Measurements from ENCODE around the gene TBC1D9B.
A peak's percentile ranks its signal among the peaks of the same experiment; 100 is the strongest.

Gene TBC1D9B

DNA sequence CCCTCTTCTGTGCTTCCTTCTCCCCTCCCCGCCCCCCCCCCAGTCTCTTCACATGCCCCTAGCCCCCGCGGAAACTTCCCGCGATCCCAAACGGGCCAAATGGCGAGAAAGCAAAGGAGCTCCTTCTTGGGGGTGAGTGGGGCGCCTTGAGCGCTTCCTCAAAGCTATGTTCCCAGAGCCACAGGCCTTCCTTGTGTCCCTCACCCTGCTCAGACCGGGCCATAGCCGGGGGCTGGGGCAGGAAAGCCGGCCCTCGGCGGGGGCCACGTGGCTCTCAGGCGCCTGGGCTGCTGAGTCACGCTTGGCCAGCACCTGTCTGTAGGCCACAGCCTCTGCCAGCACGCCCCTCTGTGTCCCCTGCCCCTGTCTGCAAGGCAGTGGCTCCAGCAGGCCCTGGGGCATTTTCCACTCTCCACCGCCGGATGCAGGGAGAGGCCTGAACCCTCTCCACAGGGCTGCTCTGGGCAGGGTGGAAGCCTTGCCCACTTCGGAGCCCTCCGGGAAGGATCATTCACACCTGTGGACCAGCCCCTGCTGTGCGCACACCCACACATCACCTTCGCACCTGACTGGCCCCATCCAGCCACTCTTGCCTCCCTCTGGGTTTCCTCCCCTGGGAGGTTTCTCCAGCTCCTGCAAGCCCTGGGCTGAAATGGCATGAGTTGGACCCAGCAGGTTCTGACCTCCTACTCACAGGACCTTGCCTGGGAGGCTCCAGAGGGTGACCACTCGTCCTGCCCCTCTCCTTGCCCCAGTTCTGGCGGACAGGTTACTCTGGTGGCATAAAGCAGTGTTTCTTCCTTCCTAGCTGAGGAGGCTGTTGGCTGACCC, 88.2 kb downstream of the TBC1D9B start:
- peak; percentile 68 for DNase-seq

DNA sequence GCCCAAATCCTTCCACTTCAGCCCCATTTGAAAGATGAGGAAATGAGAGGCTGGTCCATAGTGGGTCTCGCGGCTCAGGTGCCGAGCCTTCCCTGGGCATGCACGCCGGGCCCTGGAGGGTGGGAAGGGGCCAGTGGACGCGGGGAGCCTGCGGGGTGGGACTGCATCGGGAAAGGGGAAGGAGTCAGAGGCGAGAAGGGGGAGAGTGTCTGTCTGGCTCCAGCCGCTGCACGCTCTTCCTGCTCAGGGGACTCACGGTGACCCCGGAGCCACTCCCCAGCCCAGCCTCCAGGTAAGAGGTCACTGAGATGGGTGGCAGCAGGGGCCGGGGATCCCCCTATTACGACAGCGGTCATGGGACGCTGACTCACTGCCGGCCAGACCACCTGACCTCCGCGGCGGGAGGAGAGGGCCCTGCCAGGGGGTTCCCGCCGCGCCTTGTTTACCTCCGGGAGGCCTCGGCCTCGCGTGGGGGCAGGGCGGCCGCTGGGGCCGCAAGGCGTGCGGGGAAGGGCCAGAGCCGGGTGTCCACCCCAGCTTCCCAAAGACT, 88.9 kb downstream of the TBC1D9B start:
- DNase-seq = peak; percentile 85

DNA sequence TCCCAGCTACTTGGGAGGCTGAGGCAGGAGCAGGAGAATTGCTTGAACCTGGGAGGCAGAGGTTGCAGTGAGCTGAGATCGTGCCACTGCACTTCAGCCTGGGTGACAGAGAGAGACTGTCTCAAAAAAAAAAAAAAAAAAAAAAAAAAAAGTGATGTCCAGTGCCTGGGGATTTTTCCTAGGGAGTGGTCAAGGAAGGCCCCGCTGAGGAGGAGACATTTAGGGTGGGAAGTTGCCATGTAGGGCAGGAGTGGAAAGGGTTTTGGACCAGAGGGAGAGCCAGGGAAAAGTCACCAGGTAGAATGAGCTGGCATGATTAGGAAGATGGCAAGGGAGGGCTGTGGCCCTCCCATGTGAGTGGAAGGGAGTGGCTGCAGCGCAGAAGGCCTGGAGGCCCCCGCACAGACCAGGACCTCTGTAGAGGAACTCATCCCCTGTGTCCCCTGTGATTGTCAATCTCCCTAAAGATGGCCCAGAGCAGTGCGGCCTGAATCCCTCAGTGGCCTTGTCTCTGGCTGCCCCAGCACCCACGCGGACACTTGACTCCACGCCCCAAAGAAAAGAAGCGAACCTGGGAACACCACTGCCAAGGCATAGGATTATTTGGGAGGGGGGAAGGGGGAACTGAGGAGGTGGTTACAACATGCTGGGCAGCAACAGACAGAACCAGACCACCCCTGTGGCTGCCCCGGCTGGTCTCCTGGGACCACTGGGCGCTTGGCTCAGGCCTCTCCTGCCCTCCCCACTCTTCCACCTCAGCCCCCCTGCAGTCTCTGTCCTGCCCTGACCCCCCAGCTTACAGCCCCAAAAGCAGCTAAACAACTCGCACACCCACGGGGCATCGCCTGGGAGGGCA, 89.6 kb downstream of the TBC1D9B start:
- DNase-seq = peak; percentile 45

DNA sequence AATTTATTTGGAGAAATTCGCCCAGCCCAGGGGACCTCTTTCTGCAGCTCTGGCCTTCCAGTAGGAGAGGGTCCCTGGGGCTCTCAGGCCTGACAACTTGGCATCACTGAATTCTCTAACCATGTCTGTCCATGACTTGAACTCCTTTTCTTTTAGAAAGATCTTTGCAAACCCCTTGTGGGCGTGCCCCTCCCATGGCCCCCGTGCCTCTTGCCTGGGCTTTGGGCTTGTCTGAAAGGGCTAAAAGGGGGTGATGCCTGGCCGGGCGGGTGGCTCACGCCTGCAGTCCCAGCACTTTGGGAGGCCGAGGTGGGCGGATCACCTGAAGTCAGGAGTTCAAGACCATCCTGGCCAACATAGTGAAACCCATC, 90.2 kb downstream of the TBC1D9B start:
- DNase-seq = no peak

DNA sequence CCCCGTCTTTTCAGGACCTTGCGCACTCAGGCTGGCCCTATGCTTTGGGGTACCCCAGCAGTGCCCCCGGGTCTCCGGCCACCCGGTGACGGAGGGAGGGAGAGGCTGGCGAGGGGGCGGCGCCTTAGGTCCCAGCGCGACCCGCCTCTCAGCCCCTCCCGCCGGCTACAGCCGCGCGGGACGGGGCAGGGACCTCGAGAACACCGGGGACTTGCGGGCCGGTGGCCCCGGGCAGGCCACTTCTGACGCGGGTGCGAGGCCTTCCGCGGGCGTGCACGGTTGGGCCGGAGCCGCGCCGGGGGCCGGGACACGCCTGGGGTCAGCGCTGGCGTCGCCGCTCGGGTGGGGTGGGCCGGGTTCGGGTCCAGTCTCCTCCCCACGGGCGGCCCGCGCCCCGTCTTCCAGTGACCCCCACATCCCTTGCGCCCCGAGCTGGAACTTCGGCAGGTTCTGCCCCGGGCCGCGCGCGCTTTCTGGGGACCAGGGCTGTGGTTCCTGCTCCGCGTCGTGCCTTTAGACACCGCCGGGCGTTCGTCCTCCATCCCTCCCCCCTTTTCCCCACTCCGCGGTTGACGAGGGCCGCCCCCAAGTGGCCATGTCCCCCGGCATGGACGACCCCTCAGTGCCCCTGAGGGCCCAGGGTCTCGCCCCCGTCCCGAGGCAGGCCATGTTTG, 90.8 kb downstream of the TBC1D9B start:
- no peak for DNase-seq

DNA sequence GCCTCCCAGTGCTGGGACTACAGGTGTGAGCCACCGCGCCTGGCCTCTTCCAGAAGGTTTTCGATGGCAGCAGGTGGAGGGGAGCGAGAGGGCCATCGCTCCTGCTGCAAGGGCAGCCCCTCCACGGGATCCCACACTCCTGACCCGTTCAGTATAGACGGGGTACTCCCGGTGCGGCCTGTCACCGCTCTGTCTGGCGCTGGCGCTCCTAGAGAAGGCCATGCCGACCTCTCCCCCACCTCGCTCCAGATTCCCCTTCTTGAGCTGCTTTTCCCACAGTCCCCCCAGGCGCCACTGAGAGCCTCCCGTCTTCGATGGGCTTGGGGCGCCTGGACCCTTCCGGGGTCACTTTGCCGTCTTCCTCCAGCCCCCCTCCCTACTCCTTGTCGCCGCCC, 91.3 kb downstream of the TBC1D9B start:
- no peak for DNase-seq

DNA sequence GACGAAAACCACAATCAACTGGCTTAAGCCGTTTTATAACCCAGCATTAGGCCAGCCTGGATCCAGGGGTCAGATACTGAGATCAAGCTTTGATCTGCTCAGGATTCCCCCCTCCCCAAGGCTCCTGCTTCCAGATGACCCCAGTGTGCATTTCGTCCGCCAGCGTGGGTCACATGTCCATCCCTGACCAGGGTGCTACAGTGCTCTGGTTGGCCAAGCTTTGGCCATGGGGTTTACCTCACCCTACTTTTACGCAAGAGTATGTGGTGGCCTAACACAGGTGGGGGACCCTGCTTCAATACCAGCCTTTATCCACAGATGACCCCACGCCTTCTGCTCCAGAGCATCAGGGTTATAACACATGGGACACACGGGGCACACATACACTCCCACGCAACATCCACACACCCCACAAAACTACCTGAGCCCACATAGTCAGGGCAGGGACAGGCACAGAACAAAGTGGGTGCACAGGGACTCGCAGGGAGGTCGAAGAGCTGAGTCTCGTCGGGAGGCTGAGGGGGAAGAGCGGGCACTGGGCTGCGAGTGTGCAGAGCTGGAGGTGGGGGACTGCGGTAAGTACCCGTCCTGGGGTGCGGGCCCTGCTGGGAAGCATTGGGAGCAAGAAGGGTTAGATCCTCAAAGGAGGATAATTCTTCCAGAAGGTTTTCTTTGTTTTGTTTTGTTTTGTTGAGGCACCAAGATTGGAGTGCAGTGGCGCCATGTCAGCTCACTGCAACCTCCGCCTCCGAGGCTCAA, 92.0 kb downstream of the TBC1D9B start:
- peak; percentile 41 for DNase-seq

DNA sequence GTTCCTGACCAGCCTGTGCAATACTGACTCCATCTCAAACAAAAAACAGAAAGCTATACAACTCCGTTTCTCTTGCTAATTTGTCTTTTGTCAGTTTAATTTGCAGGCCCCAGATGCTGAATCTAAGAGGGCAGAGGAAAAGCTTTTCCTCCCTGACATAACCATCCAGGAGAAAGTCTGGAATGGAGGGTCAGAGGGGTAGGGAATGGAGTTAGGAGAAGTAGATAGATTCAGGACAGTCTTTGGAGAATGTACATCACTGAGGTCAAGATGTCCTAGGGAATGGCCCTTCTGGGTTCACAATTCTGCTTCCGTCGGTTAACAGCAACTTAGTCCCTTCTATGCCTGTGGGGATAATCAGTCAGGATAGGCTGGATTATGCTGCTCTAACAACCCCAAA, 93.6 kb downstream of the TBC1D9B start:
- DNase-seq = no peak

DNA sequence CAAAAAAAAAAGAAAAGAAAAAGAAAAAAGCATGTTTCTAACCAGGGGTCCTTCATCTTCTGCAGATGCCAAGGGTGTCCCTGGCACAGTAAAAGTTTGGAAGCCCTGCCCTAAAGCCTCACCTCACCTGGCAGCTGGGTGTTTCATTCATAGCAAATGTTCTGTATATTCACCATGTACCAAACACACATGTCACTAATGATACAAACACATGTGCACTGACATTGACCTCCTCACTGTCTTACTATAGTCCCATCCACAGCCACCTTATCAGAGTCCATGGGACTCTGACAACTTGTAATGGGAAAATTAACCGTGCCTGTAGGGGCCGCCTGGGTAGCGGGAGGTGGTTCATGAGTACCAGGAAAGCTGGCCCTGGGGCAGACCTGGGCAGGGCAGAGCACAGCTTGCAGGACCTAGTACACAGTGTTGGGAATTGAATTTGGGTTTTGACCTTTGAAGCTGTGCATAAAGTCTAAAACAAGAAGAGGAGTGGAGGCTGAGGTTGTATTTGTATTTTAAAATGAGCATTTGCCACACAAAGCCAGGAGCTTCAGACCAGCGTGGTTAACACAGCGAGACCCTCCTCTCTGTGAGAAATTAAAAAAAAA, 94.6 kb downstream of the TBC1D9B start:
- DNase-seq = no peak

DNA sequence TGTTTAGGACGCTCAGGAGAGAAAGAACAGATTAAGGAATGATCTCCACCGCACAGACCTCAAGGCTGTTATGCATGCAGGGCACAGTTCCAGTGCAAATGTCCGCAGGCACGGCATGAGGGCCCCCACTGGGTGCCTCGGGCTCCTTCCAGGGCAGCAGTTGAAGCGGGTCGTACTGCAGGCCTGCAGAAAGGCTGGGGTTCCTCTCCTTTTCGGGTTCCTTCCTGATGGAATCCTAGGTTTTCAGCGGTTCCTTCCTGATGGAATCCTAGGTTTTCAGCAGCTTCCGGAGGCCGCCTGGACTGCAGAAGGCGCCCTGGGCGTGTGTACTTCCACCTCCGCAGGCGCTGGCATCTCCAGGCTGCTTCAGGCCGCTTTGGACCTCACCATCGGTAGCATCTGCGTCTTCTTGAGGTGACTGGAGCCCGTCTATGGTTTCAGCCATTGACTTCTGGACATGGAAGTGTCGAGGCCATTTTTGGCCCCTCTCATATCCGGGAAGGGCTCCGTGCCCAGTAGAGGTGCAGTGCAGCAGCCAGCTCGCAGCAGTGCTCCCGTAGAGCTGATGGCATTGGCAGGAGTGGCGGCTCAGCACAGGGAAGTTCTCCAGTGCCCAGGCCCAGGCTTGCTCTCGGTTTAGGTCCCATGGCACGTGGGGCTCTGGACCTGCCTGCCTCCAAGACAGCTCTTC, 95.4 kb downstream of the TBC1D9B start:
- DNase-seq = no peak
